ENCODE results near the gene CTSW. TPM values are rescaled to one million over a fixed set of nuclear protein-coding genes. Genes with fewer than 3 reads are reported as not detected.

The CTSW gene
- total RNA-seq, 2 experiments from 2014 or later, result 20.6 to 21.6 TPM

DNA sequence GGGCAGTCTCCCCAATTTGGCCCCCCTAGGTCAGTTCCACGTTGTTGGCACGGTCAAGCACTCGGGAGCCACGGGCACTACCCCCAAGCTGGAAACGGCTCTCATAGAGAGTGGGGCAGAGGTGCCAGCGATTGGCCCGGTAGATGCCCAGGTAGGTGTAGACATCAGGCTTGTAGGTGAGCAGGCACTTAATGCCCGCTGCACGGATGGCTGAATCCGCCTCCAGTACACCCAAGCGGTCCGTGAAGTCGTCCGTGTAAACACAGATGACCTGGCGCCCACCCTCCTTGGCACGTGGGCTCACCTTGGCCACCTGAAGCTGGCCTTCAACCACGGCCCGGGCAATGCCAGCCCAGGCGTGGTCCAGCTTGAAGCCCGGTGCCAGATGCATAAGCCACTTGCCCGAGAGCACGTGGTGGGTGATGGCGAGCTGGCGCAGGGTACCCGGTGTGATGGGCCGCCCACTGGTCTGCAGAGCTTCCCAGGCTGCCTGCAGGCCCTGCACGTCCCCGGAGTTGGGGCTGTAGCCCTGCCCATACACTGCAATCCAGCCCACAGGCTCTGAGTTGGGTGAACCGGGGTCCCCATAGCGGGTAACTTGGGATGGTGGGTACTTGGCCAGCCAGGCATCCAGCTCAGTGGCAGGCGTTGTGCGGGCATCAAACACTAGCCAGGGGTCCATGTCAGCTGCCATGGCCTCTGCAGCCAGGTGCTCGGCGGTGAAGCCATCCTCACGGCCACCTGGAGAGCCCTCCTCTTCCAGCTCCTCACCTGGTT lies 38.0 kb downstream of the CTSW start:
- CTCF ChIA-PET, result interaction anchor here (1.9 to 3.2 kb wide), 3 partner anchors 29 to 58 kb away, joined by 6 to 21 read pairs (median 10); partner anchors contain the start of genes CCDC85B, FIBP and MUS81
- Histone ChIP-seq H3K36me3 (ENCODE audit: insufficient read depth, low read length) (peaks cover 33% of the 10 kb centered on the region), H3K27ac (ENCODE audit: low read depth in 1 of 2, low read length in 2 of 2) (peak overlapping the region in 1 of 2 donors; percentile 83), H3K4me1 (ENCODE audit: insufficient read depth, low read length) (peaks cover 54% of the 10 kb centered on the region), H3K9me3 (ENCODE audit: control insufficient read depth in 1 of 2, insufficient read depth in 1 of 2, low read length in 2 of 2) (no peaks in the 10 kb centered on the region), H3K4me3 (ENCODE audit: low read length) (peak overlapping the region; percentile 100), H3K27me3 (ENCODE audit: control insufficient read depth in 1 of 2, insufficient read depth in 2 of 2, low read length in 2 of 2) (no peaks in the 10 kb centered on the region)
- H3K4me3 Mint-ChIP-seq, result peak overlapping the region; percentile 94
- H3K27ac Mint-ChIP-seq, result peak overlapping the region; percentile 92
- no peak for ATAC-seq (ENCODE audit: poor library complexity)
- peaks cover 38% of the 10 kb centered on the region for H3K36me3 Mint-ChIP-seq (ENCODE audit: low read depth)
- H3K27me3 Mint-ChIP-seq, result no peaks in the 10 kb centered on the region
- TF ChIP-seq, protein P1, sequence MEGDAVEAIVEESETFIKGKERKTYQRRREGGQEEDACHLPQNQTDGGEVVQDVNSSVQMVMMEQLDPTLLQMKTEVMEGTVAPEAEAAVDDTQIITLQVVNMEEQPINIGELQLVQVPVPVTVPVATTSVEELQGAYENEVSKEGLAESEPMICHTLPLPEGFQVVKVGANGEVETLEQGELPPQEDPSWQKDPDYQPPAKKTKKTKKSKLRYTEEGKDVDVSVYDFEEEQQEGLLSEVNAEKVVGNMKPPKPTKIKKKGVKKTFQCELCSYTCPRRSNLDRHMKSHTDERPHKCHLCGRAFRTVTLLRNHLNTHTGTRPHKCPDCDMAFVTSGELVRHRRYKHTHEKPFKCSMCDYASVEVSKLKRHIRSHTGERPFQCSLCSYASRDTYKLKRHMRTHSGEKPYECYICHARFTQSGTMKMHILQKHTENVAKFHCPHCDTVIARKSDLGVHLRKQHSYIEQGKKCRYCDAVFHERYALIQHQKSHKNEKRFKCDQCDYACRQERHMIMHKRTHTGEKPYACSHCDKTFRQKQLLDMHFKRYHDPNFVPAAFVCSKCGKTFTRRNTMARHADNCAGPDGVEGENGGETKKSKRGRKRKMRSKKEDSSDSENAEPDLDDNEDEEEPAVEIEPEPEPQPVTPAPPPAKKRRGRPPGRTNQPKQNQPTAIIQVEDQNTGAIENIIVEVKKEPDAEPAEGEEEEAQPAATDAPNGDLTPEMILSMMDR (IDR thresholded peaks at IDR 0.05), result no peak
- peak in 1 of 14 experiments; percentile 46 for DNase-seq
- peaks cover 37% of the 10 kb centered on the region for H3K4me1 Mint-ChIP-seq (ENCODE audit: low read depth)
- H3K9me3 Mint-ChIP-seq, result no peaks in the 10 kb centered on the region
- POLR2A ChIA-PET, result interaction anchor here (0.6 to 6.6 kb wide), 14 partner anchors 8 to 800 kb away, joined by 3 to 104 read pairs (median 8); partner anchors contain the start of genes BANF1, CCDC85B, FIBP and FOSL1
- intact Hi-C loops (cut with DNase I, micrococcal nuclease), result loop anchor here (2.0 to 5.0 kb wide), 3 partner anchors 43 to 135 kb away; partner anchors contain the start of genes CFL1 (in 1 of the 2), SART1 (in 1 of the 2) and SF3B2 (in 1 of the 2)

DNA sequence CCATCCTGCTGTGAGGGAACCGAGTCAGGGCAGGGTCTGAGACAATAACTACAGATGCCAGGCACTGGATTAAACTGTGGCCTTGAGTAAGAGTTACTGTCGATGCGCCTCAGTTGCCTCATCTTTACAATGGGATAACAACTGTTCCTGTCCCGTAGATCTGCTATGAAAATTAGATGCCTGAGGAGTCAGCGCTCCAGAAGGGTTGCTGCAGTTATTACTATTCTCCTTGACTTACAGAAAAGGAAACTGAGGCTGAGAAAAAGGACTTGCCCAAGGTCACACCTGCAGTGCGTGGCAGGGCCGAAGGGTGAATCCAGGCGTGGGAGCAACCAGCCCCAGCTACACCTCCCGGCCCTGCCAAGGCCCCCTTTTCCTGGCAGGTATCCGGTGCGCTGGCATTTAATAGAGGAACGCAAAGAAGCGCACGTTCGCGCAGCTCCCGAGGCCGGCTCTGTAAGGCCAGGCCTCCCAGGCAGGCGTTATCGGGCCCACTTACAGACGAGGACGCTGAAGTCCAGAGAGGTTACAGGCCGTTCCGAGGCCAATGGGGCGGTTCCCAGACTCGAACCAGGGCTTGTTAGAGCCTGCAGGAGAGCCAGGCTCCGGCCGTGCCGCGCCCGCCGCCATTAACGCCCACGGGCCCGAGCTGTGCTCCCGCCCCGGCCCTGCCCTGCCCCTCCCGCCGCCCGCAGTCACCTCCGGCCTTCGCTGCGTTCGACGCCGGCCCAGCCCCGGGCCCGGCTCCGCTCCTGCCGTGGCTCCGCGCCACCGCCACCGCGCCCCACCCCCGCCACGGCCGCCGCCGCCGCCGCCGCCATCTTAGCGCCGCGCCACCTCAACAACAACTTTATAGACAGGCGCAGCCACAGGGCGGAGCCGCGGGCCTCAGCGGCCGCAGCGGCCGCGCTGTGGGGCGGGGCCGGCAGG lies 38.8 kb downstream of the CTSW start, which contains the start of gene C11orf68:
Gene C11orf68, minus strand, starts transcription at position 852 of the 930 bp plus-strand sequence. Its CDS starts 31 bp downstream, at position 821.
- intact Hi-C loops (cut with DNase I, micrococcal nuclease), result loop anchor here (1.0 to 5.0 kb wide), 10 partner anchors 10 to 134 kb away; partner anchors contain the start of genes FIBP (in 2 of the 2), FOSL1 (in 2 of the 2), SART1 (in 2 of the 2) and BANF1 (in 1 of the 2)
- Mint-ChIP-seq H3K36me3 (ENCODE audit: low read depth) (peaks cover 46% of the 10 kb centered on the region), H3K4me1 (ENCODE audit: low read depth) (peaks cover 46% of the 10 kb centered on the region), H3K27me3 (no peaks in the 10 kb centered on the region), H3K4me3 (peak within 1 kb of the TSS; percentile 94), H3K27ac (peak within 1 kb of the TSS; percentile 92), H3K9me3 (no peaks in the 10 kb centered on the region)
- H3K36me3 ChIP-seq (ENCODE audit: insufficient read depth, low read length), result peaks cover 42% of the 10 kb centered on the region
- peak within 1 kb of the TSS; percentile 100 for H3K4me3 ChIP-seq (ENCODE audit: low read length)
- no peaks in the 10 kb centered on the region for H3K27me3 ChIP-seq (ENCODE audit: control insufficient read depth in 1 of 2, insufficient read depth in 2 of 2, low read length in 2 of 2)
- ATAC-seq (ENCODE audit: poor library complexity) (no peak), DNase-seq (peak in 2 of 14 experiments; percentile 22 to 51)
- H3K4me1 ChIP-seq (ENCODE audit: insufficient read depth, low read length), result peaks cover 54% of the 10 kb centered on the region
- no peaks in the 10 kb centered on the region for H3K9me3 ChIP-seq (ENCODE audit: control insufficient read depth in 1 of 2, insufficient read depth in 1 of 2, low read length in 2 of 2)
- CTCF ChIA-PET, result interaction anchor here (1.9 to 3.2 kb wide), 3 partner anchors 30 to 58 kb away, joined by 6 to 21 read pairs (median 10); partner anchors contain the start of genes CCDC85B, FIBP and MUS81
- POLR2A ChIA-PET, result interaction anchor here (0.6 to 6.6 kb wide), 16 partner anchors 9 to 801 kb away, joined by 3 to 104 read pairs (median 6); partner anchors contain the start of genes BANF1, CCDC85B, CFL1 and FIBP
- H3K27ac ChIP-seq (ENCODE audit: low read depth in 1 of 2, low read length in 2 of 2), result peak within 1 kb of the TSS; percentile 83 to 86
- TF ChIP-seq, protein P1 (IDR thresholded peaks at IDR 0.05), result no peak

Data from CD4-positive, alpha-beta T cell (primary cell).